ENCODE data around the gene NTN1. TPM values are rescaled to one million over a fixed set of nuclear protein-coding genes. Genes with fewer than 3 reads are reported as not detected.

The NTN1 gene
- total and polyA plus RNA-seq, 3 experiments from 2014 or later, result 0.24 to 0.33 TPM; not detected in 1

- peaks cover 3 to 10% (median 4%) of the 10 kb centered on the region in 3 donors for H3K4me1 Mint-ChIP-seq
- H3K4me3 Mint-ChIP-seq, result peak overlapping the region in 6 of 7 donors; percentile 37 to 72 (median 58)
- Histone ChIP-seq H3K27ac (ENCODE audit: low read depth, low read length) (no peak overlapping the region), H3K27me3 (ENCODE audit: insufficient read depth, low read length, poor library complexity, severe bottlenecking) (no peaks in the 10 kb centered on the region), H3K4me1 (ENCODE audit: insufficient read depth, low read length) (no peaks in the 10 kb centered on the region), H3K36me3 (ENCODE audit: insufficient read depth, low read length) (no peaks in the 10 kb centered on the region), H3K4me3 (ENCODE audit: low read length) (no peak overlapping the region), H3K9me3 (ENCODE audit: low read length) (no peaks in the 10 kb centered on the region)
- no peak overlapping the region for H3K27ac Mint-ChIP-seq
- no peaks in the 10 kb centered on the region for H3K36me3 Mint-ChIP-seq
- peaks cover 11 to 33% of the 10 kb centered on the region in 2 donors for H3K27me3 Mint-ChIP-seq
- ChIA-PET POLR2A (no interaction called here), CTCF (no interaction called here)
- H3K9me3 Mint-ChIP-seq, result peaks cover 0 to 3% (median 0%) of the 10 kb centered on the region in 5 donors
- peak in 1 of 5 donors; percentile 4 for DNase-seq
Observed at GRCh38 chr17:9115214-9116191, 94.2 kb downstream of the NTN1 start.

GRCh38 chr17:9116311-9116835 lies 95.1 kb downstream of the NTN1 start:
- peak overlapping the region in 1 of 8 donors; percentile 57 for H3K27ac Mint-ChIP-seq
- ChIA-PET POLR2A (no interaction called here), CTCF (no interaction called here)
- H3K27me3 ChIP-seq (ENCODE audit: insufficient read depth, low read length, poor library complexity, severe bottlenecking), result no peaks in the 10 kb centered on the region
- H3K9me3 Mint-ChIP-seq, result peaks cover 0 to 3% (median 0%) of the 10 kb centered on the region in 5 donors
- H3K27ac ChIP-seq (ENCODE audit: low read depth, low read length), result no peak overlapping the region
- H3K4me3 ChIP-seq (ENCODE audit: low read length), result no peak overlapping the region
- peaks cover 3 to 10% (median 4%) of the 10 kb centered on the region in 3 donors for H3K4me1 Mint-ChIP-seq
- H3K4me3 Mint-ChIP-seq, result peak overlapping the region in 4 of 7 donors; percentile 6 to 63 (median 32)
- no peaks in the 10 kb centered on the region for H3K36me3 Mint-ChIP-seq
- H3K4me1 ChIP-seq (ENCODE audit: insufficient read depth, low read length), result no peaks in the 10 kb centered on the region
- H3K36me3 ChIP-seq (ENCODE audit: insufficient read depth, low read length), result no peaks in the 10 kb centered on the region
- DNase-seq, result no peak
- H3K9me3 ChIP-seq (ENCODE audit: low read length), result no peaks in the 10 kb centered on the region
- peaks cover 11 to 41% of the 10 kb centered on the region in 2 donors for H3K27me3 Mint-ChIP-seq

DNA sequence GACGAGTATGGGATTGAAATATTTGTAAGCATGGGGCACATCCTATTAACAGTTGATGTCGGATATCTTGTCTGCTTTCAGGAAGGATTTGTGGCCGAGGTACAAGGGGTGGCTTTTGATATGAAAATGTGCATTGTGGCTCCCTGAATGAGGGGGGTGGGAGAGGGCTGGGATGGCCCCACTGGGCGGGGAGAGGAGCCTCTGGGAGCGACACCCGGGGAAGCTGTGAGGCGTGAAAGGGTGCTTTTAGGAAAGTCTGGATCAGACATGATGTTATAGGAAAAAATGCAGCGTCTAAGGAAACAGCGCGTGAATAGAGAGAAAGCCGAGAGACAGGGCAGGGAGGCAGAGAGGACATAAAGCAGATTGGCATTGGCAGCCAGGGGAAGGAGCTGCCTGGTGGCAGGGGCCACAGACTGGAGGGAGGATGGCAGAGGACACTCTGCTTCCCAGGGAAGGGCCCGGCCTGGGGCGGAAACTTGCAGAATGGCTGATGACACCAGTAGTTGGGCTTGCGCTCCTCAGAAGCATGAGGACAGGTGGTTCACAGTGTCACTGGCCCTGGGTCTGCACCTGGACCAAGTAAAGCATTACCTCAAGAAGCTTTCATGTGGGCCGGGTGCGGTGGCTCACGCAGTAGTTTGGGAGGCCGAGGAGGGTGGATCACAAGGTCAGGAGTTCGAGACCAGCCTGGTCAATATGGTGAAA lies 95.7 kb downstream of the NTN1 start:
- H3K9me3 Mint-ChIP-seq, result peaks cover 0 to 3% (median 0%) of the 10 kb centered on the region in 5 donors
- no peak overlapping the region for H3K27ac Mint-ChIP-seq
- no peaks in the 10 kb centered on the region for H3K27me3 ChIP-seq (ENCODE audit: insufficient read depth, low read length, poor library complexity, severe bottlenecking)
- H3K27me3 Mint-ChIP-seq, result peaks cover 11 to 43% of the 10 kb centered on the region in 2 donors
- ChIA-PET POLR2A (no interaction called here), CTCF (no interaction called here)
- H3K27ac ChIP-seq (ENCODE audit: low read depth, low read length), result no peak overlapping the region
- H3K4me3 ChIP-seq (ENCODE audit: low read length), result no peak overlapping the region
- no peak overlapping the region for H3K4me3 Mint-ChIP-seq
- H3K4me1 Mint-ChIP-seq, result peaks cover 3 to 10% (median 4%) of the 10 kb centered on the region in 3 donors
- H3K36me3 ChIP-seq (ENCODE audit: insufficient read depth, low read length), result no peaks in the 10 kb centered on the region
- H3K4me1 ChIP-seq (ENCODE audit: insufficient read depth, low read length), result no peaks in the 10 kb centered on the region
- no peaks in the 10 kb centered on the region for H3K9me3 ChIP-seq (ENCODE audit: low read length)
- no peak for DNase-seq
- H3K36me3 Mint-ChIP-seq, result no peaks in the 10 kb centered on the region

- H3K36me3 ChIP-seq (ENCODE audit: insufficient read depth, low read length), result no peaks in the 10 kb centered on the region
- no peak overlapping the region for H3K4me3 ChIP-seq (ENCODE audit: low read length)
- H3K27ac ChIP-seq (ENCODE audit: low read depth, low read length), result no peak overlapping the region
- ChIA-PET CTCF (no interaction called here), POLR2A (no interaction called here)
- Mint-ChIP-seq H3K27ac (no peak overlapping the region), H3K36me3 (no peaks in the 10 kb centered on the region), H3K9me3 (peaks cover 0 to 3% (median 0%) of the 10 kb centered on the region in 5 donors), H3K4me1 (peaks cover 3 to 20% (median 4%) of the 10 kb centered on the region in 3 donors), H3K27me3 (peaks cover 11 to 50% of the 10 kb centered on the region in 2 donors), H3K4me3 (no peak overlapping the region)
- peaks cover 3% of the 10 kb centered on the region for H3K27me3 ChIP-seq (ENCODE audit: insufficient read depth, low read length, poor library complexity, severe bottlenecking)
- H3K9me3 ChIP-seq (ENCODE audit: low read length), result no peaks in the 10 kb centered on the region
- DNase-seq, result no peak
- H3K4me1 ChIP-seq (ENCODE audit: insufficient read depth, low read length), result no peaks in the 10 kb centered on the region
Observed at GRCh38 chr17:9120471-9120870, 99.2 kb downstream of the NTN1 start.

- Mint-ChIP-seq H3K36me3 (no peaks in the 10 kb centered on the region), H3K4me1 (peaks cover 0 to 13% (median 0%) of the 10 kb centered on the region in 3 donors), H3K4me3 (no peak overlapping the region), H3K27ac (peak overlapping the region in 1 of 8 donors; percentile 29), H3K27me3 (peaks cover 9 to 46% of the 10 kb centered on the region in 2 donors), H3K9me3 (peaks cover 0 to 3% (median 0%) of the 10 kb centered on the region in 5 donors)
- POLR2A ChIA-PET, result interaction anchor here (0.5 kb wide), 1 partner anchor 32 kb away, joined by 3 read pairs; no protein-coding TSS in a partner anchor
- Histone ChIP-seq H3K27ac (ENCODE audit: low read depth, low read length) (no peak overlapping the region), H3K36me3 (ENCODE audit: insufficient read depth, low read length) (no peaks in the 10 kb centered on the region), H3K4me1 (ENCODE audit: insufficient read depth, low read length) (no peaks in the 10 kb centered on the region), H3K4me3 (ENCODE audit: low read length) (no peak overlapping the region), H3K9me3 (ENCODE audit: low read length) (no peaks in the 10 kb centered on the region), H3K27me3 (ENCODE audit: insufficient read depth, low read length, poor library complexity, severe bottlenecking) (peaks cover 3% of the 10 kb centered on the region)
- no peak for DNase-seq
- CTCF ChIA-PET, result no interaction called here
Observed at GRCh38 chr17:9121186-9121820, 100.0 kb downstream of the NTN1 start.

DNA sequence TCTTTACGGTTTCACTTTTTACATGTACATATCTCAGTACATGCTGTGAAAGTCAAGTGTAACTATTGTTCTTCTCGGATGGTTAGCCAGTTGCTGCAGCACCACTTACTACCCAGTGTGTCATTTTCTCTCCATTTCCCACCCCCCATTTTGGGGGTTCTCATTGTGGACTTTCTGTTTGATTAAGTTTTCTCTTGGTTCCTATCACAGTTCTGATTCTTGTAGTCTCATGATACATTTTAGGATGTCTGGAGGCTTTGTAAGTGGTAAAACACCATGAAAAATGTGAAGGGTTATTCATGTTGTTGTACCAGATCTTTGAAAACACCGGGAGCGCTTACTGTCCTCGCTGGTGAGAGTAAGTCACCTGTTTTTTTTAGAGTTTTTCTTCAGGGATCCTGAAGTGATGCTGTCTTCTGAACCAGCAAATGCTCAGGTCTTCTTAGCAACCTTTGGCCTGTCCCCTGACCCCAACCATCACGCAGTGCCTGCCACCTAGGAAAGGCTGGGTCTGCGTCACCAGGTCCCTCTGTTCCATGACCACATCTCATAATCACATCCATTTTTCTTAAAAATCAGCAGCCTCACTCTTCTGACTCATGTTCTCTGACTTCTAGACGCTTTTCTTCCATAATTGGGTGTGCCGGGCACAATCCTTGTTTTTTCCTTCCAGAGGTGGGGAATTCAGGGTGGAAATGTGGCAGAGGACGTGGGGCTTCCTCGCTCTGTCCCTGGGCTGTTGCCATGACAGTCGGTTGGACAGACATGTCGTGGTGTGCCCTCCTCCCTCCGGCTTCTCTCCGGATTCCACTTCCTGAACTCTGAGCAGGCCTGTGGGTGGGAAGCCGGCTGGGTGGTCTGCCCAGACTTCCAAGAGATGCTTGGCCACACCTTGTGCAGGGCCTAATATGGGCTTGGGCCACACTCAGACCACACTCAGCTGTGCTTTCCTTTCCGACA lies 102.6 kb downstream of the NTN1 start:
- Mint-ChIP-seq H3K9me3 (peaks cover 0 to under 1% (median 0%) of the 10 kb centered on the region in 5 donors), H3K36me3 (no peaks in the 10 kb centered on the region), H3K27ac (no peak overlapping the region), H3K27me3 (peaks cover 5 to 44% of the 10 kb centered on the region in 2 donors), H3K4me3 (peak overlapping the region in 1 of 7 donors; percentile 25), H3K4me1 (peaks cover 0 to 10% (median 0%) of the 10 kb centered on the region in 3 donors)
- DNase-seq, result no peak
- no peaks in the 10 kb centered on the region for H3K9me3 ChIP-seq (ENCODE audit: low read length)
- POLR2A ChIA-PET, result no interaction called here
- no peaks in the 10 kb centered on the region for H3K4me1 ChIP-seq (ENCODE audit: insufficient read depth, low read length)
- no peak overlapping the region for H3K4me3 ChIP-seq (ENCODE audit: low read length)
- H3K36me3 ChIP-seq (ENCODE audit: insufficient read depth, low read length), result no peaks in the 10 kb centered on the region
- no peak overlapping the region for H3K27ac ChIP-seq (ENCODE audit: low read depth, low read length)
- H3K27me3 ChIP-seq (ENCODE audit: insufficient read depth, low read length, poor library complexity, severe bottlenecking), result peaks cover 3% of the 10 kb centered on the region
- CTCF ChIA-PET, result no interaction called here

GRCh38 chr17:9124554-9124935 lies 103.2 kb downstream of the NTN1 start:
- Mint-ChIP-seq H3K4me1 (peaks cover 0 to 10% (median 0%) of the 10 kb centered on the region in 3 donors), H3K27ac (no peak overlapping the region), H3K27me3 (peaks cover 5 to 44% of the 10 kb centered on the region in 2 donors), H3K36me3 (no peaks in the 10 kb centered on the region), H3K4me3 (no peak overlapping the region), H3K9me3 (no peaks in the 10 kb centered on the region)
- Histone ChIP-seq H3K27ac (ENCODE audit: low read depth, low read length) (no peak overlapping the region), H3K36me3 (ENCODE audit: insufficient read depth, low read length) (no peaks in the 10 kb centered on the region), H3K27me3 (ENCODE audit: insufficient read depth, low read length, poor library complexity, severe bottlenecking) (peaks cover 3% of the 10 kb centered on the region), H3K9me3 (ENCODE audit: low read length) (no peaks in the 10 kb centered on the region), H3K4me1 (ENCODE audit: insufficient read depth, low read length) (no peaks in the 10 kb centered on the region), H3K4me3 (ENCODE audit: low read length) (no peak overlapping the region)
- POLR2A ChIA-PET, result no interaction called here
- CTCF ChIA-PET, result no interaction called here
- DNase-seq, result no peak
